CD4-positive, alpha-beta T cell treated with Interleukin-17A for 4 hours (primary cell): Measurements from ENCODE around the gene MPG.

Source experiments
- DNase-seq: peaks from one replicate; pipeline ENCODE4 v3.0.0-alpha.2; 2020; ENCODE audit warnings: mixed read lengths

MPG gene

GRCh38 chr16:67884-68789, 9.9 kb upstream of the MPG start:
- DNase-seq = no peak

DNA sequence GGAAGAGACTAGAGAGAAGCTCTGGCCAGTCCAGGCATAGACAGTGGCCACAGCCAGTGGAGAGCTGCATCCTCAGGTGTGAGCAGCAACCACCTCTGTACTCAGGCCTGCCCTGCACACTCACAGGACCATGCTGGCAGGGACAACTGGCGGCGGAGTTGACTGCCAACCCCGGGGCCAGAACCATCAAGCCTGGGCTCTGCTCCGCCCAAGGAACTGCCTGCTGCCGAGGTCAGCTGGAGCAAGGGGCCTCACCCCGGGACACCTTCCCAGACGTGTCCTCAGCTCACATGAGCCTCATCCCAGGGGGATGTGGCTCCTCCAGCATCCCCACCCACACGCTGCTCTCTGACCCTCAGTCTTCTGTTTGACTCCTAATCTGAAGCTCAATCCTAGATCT, 8.8 kb upstream of the MPG start:
- DNase-seq = no peak

DNA sequence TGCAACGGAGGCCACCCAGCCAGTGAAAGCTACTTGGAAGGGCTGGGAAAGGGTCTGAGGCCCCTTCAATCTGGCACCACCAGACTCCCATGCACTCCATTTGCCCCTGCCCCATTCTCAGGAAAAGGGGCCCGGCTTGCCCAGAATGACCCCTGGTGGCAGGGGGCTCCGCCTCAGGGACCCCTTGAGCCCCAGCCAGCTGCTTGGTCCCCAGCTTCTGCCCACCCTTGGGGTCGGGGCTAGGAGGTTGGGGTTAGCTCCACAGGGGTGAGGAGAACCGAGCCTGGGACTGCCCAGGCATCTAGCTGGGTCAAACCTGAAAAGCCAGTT, 6.8 kb upstream of the MPG start:
- no peak for DNase-seq

- DNase-seq = no peak
Measured at GRCh38 chr16:71540-72401, 6.3 kb upstream of the MPG start.

DNA sequence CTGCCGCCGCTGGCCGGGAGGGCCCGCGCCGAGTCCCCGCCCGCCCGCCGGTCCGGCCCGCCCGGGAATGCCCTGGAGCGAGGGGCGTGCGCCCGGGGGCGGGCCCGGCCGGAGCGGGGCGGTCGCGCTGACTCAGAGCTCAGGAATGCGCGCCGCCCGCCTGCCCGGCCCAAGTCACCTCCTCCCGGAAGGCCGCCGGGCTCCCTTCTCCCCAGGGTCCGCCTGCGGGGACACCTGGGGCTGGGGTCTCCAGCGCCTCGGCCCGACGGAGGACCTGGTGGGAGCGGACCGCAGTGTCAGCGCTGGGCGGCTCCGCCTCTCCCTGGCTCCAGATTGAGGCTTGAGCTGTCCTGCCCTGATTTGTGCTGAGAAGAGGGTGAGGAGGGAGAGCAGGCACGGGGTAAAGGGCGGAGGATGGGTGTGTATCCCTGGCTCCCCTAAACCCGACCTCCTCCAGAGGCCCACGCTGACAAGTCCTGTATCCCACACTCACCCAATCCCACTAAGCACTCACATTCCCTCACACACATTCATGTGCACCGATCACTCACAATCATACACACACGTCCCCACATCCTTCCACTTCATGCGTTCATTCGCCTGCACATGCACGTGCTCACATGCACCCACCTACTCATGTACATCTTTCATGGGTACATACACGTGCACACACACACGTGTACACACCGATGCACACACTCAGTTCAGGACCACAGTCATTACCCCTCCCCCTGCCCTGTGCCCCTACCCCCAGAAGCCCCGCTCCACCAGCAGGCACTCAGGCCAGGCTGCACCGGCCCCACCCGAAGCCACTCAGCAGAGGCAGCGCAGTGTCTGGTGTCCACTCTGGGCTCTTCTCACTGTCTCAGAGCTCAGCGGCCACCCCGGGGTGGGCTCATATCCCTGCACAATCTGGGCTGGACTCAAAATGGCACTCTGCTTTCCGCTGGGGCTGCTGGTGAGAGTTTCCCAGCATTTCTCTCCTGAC, 5.2 kb upstream of the MPG start, which contains the start of gene RHBDF1:
TSS of gene RHBDF1 (minus strand) at position 71 of the 988 bp plus-strand sequence. CDS start 7,616 bp downstream, outside the sequence.
- no peak for DNase-seq

- no peak for DNase-seq
Measured at GRCh38 chr16:74051-74746, 3.8 kb upstream of the MPG start.

DNA sequence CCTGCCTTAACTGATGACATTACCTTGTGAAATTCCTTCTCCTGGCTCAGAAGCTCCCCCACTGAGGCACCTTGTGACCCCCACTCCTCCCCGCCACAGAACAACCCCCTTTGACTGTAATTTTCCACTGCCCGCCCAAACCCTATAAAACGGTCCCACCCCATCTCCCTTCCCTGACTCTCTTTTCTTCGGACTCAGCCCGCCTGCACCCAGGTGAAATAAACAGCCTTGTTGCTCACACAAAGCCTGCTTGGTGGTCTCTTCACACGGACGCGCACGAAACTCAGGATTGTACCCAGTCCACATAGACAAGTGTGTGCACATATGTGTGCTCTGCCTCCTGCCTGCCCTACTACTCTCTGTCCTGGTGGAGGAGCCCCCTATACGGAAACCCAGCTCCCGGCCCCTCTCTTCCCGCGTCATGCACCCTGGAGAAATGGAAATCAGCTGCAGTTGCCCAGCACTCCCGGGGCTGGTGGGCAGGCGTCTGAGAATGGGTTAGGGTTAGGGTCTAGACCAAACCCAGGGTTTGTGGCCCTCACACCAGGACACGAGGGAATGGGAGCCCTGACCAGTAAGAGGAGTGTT, 3.2 kb upstream of the MPG start:
- DNase-seq = no peak

GRCh38 chr16:75580-76501, 2.2 kb upstream of the MPG start:
- peak; percentile 22 for DNase-seq

- DNase-seq = peak; percentile 35
Measured at GRCh38 chr16:76535-77272, 1.3 kb upstream of the MPG start.

DNA sequence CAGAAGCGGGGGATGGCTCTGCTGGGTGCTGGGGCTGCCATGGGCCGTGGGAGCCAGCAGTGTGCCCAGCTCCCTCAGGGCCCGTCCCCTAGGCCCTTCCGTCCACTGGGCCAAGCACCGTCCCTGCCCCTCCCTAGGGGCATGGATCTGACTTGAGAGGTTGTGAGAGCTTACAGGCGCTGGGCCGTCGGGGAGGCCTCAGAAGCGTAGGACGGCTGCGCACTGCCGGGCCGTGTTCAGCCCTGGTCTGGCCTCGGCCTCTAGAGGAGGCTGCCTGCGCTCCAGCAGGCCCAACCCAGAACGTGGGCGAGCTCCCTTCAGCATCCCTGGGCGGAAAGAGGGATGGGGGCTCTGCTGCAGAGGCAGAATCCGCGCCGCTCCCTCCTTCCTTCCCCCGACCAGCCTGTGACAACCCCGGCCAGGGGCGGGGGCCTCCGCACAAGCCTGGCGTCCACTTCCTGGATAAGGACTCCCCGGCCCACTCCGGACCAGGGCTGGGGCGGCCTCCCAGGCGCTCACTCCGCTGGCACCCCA, 685 bp upstream of the MPG start:
- DNase-seq = peak; percentile 45

DNA sequence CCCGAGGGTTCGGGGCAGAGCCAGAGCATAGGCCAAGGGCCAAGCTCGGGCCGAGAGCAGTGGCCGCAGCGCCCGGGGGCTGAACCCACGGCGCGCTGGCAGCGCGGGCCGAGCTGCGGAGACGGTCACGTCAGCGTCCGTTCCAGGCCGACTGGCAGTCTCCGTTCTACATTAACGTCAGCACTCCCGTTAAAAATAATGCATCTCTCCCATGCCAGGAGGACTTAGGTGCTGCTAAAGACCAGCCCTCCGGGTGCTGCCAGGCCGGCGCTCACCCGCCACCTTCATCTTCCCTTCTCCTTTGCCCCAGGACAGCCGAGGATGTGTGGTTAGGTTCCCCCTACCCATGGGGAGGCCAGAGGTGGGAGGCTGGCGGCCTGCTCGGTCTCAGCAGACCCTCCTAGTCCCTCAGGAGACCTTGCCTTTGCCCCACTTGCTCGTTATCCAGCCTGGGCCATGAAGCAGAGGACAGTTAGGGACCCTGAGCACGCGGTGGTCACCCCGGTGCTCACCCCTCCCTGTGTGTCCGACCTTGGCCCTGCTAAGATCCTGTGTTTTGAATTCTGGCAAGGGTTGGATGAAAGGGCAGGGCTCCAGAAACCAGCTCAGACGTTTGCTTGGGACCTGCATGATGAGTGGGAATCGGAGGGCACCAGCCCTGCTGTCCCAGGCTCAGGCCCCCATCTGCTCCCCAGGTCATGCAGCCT, 572 bp downstream of the MPG start:
- peak; percentile 28 for DNase-seq

DNA sequence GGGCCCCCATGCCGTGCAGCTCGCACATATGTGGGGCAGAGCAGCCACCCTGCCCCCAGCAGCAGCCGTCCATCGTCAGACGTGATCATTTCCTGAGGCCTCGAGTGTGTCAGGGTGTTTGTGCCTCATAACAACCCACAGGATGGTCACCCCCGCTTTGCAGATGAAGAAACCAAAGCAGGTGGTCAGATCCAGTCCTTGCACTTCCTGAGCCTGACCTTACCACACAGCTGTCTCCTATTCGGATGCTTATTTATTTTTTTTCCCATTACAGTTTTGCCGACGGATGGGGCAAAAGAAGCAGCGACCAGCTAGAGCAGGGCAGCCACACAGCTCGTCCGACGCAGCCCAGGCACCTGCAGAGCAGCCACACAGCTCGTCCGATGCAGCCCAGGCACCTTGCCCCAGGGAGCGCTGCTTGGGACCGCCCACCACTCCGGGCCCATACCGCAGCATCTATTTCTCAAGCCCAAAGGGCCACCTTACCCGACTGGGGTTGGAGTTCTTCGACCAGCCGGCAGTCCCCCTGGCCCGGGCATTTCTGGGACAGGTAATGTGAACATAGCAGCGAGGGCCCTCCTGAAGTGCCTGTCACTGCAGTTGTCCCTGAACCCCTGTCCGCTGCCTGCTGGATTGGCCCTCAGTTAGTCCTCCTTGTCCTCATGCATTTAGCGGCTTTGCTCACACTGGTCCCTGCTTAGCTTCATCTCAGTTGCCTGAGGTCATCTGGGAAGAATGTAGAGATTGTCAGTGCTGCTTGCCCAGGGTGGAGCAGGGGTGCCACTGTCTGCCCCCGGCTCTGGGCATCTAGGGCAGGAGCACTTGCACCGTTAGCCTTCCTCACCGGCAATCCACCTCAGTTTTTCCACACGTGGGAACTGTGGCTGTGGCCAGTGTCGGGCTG, 1.4 kb downstream of the MPG start:
- DNase-seq = no peak

GRCh38 chr16:83060-83603, 5.1 kb downstream of the MPG start:
- DNase-seq = no peak

GRCh38 chr16:83781-84615, 6.0 kb downstream of the MPG start:
- peak; percentile 41 for DNase-seq

GRCh38 chr16:84718-85406, 6.8 kb downstream of the MPG start:
- DNase-seq = peak; percentile 47

DNA sequence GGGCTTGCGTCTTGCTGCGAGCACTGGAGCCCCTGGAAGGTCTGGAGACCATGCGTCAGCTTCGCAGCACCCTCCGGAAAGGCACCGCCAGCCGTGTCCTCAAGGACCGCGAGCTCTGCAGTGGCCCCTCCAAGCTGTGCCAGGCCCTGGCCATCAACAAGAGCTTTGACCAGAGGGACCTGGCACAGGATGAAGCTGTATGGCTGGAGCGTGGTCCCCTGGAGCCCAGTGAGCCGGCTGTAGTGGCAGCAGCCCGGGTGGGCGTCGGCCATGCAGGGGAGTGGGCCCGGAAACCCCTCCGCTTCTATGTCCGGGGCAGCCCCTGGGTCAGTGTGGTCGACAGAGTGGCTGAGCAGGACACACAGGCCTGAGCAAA, 7.4 kb downstream of the MPG start:
- no peak for DNase-seq
